ENCODE data around the gene ALDH1B1.

GRCh38 chr9:38347271-38347671, 45.2 kb upstream of the ALDH1B1 start:
- no peak for TF ChIP-seq CTCF (conservative IDR thresholded peaks at IDR 0.05; ENCODE audit: low read length)
- no peak for TF ChIP-seq EZH2phosphoT487 (IDR thresholded peaks at IDR 0.05; ENCODE audit: borderline replicate concordance)
